HFF-Myc (cell line): ENCODE measurements around the gene HEPHL1.

Experiments
- DNase-seq: peaks from one replicate; pipeline ENCODE4 v3.0.0-alpha.2; 2011; ENCODE audit warnings: low read depth; ENCODE audit errors: extremely low read depth
- H3K4me3 ChIP-seq: replicated peaks from 2 replicates; pipeline ENCODE4 v1.5.1; 2011; ENCODE audit warnings: low read depth, mild to moderate bottlenecking, control low read depth, low read length
- TF ChIP-seq, protein P1 (sequence below): IDR thresholded peaks from 2 replicates; pipeline ENCODE4 v1.5.1; 2012; ENCODE audit warnings: mild to moderate bottlenecking, low read depth, low read length, control low read depth; ENCODE audit errors: missing control alignments

HEPHL1 gene

DNA sequence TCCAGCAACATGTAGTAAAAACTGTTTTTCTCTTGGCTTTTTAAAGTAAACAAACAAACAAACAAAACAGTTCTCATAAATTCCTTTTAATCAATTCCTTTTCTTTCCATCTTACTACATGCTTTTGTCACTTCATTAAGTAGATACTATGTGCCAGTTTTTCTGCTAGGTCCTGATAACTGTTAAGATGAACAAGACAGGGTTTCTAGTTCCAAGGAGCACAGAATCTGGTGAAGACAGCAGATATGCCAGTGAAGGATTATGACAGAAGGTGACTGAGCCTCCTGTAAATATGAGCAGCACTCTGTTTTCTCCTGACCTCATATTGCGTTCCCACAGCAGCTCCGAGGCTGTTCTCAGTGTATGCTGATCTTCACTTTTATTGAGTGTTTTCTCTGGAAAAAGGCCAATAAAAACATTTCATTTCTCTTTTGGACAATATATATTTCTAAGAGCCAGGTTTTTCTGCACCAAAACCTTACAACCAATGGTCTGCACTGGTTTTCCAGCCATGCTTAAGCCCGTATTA, 45.8 kb downstream of the HEPHL1 start:
- TF ChIP-seq, protein P1, sequence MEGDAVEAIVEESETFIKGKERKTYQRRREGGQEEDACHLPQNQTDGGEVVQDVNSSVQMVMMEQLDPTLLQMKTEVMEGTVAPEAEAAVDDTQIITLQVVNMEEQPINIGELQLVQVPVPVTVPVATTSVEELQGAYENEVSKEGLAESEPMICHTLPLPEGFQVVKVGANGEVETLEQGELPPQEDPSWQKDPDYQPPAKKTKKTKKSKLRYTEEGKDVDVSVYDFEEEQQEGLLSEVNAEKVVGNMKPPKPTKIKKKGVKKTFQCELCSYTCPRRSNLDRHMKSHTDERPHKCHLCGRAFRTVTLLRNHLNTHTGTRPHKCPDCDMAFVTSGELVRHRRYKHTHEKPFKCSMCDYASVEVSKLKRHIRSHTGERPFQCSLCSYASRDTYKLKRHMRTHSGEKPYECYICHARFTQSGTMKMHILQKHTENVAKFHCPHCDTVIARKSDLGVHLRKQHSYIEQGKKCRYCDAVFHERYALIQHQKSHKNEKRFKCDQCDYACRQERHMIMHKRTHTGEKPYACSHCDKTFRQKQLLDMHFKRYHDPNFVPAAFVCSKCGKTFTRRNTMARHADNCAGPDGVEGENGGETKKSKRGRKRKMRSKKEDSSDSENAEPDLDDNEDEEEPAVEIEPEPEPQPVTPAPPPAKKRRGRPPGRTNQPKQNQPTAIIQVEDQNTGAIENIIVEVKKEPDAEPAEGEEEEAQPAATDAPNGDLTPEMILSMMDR, result no peak
- no peak overlapping the region for H3K4me3 ChIP-seq
- no peak for DNase-seq

GRCh38 chr11:94068764-94069163, 47.6 kb downstream of the HEPHL1 start:
- no peak for DNase-seq
- H3K4me3 ChIP-seq, result no peak overlapping the region
- TF ChIP-seq, protein P1, result no peak

GRCh38 chr11:94077552-94078293, 56.6 kb downstream of the HEPHL1 start:
- DNase-seq, result no peak
- H3K4me3 ChIP-seq, result no peak overlapping the region
- TF ChIP-seq, protein P1, result no peak

DNA sequence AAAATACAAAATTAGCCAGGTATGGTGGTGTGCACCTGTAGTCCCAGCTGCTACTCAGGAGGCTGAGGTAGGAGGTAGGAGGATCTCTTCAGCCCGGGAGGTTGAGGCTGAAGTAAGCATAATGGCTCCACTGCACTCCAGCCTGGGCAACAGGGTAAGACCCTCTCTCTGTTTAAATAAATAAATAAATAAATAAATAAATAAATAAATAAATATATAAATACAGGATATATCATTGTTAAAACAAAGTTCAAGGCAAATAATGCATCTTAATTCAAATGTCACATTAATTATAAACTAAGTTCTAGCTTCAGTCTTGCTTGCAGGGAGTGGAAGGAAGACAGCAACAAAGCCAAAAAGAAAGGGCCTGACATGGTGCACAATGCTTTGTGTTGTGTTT, 63.0 kb downstream of the HEPHL1 start:
- H3K4me3 ChIP-seq, result no peak overlapping the region
- DNase-seq, result no peak
- TF ChIP-seq, protein P1, result no peak

GRCh38 chr11:94088906-94089305, 67.8 kb downstream of the HEPHL1 start:
- TF ChIP-seq, protein P1, result no peak
- DNase-seq, result no peak
- no peak overlapping the region for H3K4me3 ChIP-seq

DNA sequence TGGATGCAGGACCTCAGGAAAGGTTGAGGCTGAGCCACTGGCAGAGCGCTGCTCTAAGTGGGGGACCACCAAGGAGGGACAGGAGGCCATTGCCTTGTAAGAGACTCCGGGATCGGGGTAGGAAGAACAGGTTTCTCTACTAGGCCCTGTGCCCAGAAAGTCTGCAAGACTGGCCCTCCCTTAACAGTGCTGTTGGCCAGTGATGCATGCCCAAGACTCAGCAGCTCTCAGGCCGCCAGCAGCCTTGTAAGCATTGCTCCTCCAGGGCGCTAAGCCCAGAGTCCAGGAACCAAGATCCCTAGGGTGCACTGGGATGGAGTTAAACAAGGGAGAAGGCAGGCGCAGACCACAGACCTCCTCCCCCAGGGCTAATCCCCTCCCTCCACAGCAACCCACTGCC, 68.2 kb downstream of the HEPHL1 start:
- no peak overlapping the region for H3K4me3 ChIP-seq
- no peak for DNase-seq
- TF ChIP-seq, protein P1, result no peak

DNA sequence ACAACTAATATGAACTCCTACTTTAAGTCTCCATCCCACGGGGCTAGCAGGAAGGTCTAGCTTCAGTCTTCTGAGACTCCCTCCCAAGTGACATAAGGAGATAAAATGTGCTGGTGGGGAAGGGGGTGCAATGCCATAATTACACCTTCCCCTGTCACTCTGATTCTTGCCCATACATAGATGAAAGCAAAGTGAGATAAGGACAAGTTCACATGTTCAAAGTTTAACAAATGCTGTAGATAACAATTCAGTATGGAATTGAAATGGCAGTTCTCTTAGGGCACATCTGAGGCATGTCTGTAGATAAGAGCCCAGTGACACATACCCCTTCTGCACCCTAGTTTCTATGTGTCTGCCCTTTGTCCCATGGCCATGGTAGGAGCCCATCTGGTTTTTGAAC, 69.2 kb downstream of the HEPHL1 start:
- no peak for DNase-seq
- TF ChIP-seq, protein P1, result no peak

More for the DNA sequence above, 69.2 kb downstream of the HEPHL1 start:
- no peak overlapping the region for H3K4me3 ChIP-seq
